ENCODE results near the gene OLFML2B. TPM values are rescaled to one million over a fixed set of nuclear protein-coding genes. Genes with fewer than 3 reads are reported as not detected.
A peak's percentile ranks its signal among the peaks of the same experiment; 100 is the strongest.

Gene OLFML2B
- total and polyA plus RNA-seq, 8 donors: 0.19 to 12.5 (median 0.47) TPM

DNA sequence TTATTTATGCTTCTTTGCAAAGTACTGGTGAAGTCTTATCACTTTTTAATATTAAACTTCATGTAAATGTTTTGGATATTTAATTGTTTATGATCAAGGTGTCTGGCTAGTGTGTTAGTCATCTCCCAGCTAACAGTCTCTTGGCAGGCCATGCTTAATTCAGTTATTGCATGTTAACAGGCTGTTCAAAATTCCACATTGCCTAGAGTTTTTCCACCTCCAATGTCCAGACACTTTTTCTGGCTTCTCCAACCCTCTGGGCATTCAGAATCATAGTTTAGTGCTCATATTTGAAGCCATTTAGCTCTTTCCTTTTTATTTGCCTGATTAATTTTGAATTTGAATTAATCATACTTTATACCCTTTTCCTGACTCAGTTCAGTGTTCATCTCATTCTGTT is 69.2 kb downstream of the OLFML2B start:
- DNase-seq: no peak
- Histone ChIP-seq H3K4me3 (no peak overlapping the region), H3K36me3 (peaks cover 0 to 9% (median 0%) of the 10 kb centered on the region in 3 donors), H3K9me3 (no peaks in the 10 kb centered on the region), H3K27ac (no peak overlapping the region), H3K4me1 (no peaks in the 10 kb centered on the region), H3K27me3 (no peaks in the 10 kb centered on the region)
- intact Hi-C loops (cut with DNase I): no loop called here
- peak in 1 of 4 donors; percentile 30 for ATAC-seq
- FAIRE-seq: no peak
- TF ChIP-seq, protein P1, sequence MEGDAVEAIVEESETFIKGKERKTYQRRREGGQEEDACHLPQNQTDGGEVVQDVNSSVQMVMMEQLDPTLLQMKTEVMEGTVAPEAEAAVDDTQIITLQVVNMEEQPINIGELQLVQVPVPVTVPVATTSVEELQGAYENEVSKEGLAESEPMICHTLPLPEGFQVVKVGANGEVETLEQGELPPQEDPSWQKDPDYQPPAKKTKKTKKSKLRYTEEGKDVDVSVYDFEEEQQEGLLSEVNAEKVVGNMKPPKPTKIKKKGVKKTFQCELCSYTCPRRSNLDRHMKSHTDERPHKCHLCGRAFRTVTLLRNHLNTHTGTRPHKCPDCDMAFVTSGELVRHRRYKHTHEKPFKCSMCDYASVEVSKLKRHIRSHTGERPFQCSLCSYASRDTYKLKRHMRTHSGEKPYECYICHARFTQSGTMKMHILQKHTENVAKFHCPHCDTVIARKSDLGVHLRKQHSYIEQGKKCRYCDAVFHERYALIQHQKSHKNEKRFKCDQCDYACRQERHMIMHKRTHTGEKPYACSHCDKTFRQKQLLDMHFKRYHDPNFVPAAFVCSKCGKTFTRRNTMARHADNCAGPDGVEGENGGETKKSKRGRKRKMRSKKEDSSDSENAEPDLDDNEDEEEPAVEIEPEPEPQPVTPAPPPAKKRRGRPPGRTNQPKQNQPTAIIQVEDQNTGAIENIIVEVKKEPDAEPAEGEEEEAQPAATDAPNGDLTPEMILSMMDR (IDR thresholded peaks at IDR 0.05): no peak

DNA sequence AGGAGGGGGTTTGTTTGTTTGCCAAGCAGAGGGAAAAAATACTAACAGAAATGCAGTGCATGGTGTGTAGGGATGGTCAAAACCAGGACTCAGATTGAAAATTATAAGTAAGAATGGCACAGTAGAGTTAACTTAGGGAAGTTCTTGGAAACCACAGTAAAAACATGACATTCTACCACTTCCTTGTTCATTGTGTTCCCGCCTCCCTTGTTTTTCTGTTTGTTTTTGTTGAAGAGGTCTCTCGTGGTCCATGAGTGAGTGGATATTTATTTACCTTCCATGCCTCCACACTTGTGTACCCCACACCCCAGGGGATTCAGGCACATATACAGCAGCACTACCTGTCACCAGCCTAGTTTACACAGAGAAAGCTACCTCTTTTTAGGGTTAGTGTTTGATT is 69.6 kb downstream of the OLFML2B start:
- Histone ChIP-seq H3K9me3 (no peaks in the 10 kb centered on the region), H3K36me3 (peaks cover 0 to 8% (median 0%) of the 10 kb centered on the region in 3 donors), H3K27me3 (no peaks in the 10 kb centered on the region), H3K27ac (no peak overlapping the region), H3K4me1 (no peaks in the 10 kb centered on the region), H3K4me3 (no peak overlapping the region)
- no peak for FAIRE-seq
- intact Hi-C loops (cut with DNase I): no loop called here
- ATAC-seq: peak in 2 of 4 donors; percentile 40 to 56
- WGBS, 2 donors: 51 to 57% methylated on average over 2 of the region's 2 CpGs
- no peak for DNase-seq
- TF ChIP-seq, protein P1 (IDR thresholded peaks at IDR 0.05): no peak

DNA sequence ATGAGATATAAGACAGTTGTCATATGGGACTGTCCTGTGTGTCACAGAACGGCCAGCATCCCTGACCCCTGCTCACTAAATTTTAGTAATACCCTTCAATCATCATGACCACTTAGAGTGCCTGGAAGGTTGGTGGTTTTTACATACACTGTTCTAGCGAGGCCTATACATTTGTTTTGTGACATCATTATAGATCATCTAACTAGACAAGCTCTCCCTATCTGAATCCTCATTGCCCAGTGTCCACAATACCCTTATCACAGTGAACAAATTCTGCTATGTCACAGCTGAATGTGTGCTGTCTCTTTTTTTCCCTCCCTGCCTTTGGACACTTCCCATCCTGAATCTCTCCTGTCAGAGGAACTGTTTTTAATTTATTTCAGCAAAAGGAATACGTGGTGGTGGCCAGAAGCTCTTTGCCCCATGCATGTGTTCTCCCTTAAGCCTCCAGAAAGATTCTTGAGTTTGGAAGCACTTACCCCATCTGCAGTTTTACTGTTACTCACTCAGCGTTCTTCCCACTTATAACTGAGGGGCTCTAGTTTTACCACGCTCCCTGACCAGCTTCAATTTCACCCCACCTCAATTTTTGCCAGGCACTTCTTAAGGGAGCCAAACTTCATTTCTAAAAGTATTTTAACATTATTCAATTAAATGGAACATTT is 70.3 kb downstream of the OLFML2B start:
- 89 to 92% methylated on average over 5 of the region's 5 CpGs for WGBS, 2 donors
- intact Hi-C loops (cut with DNase I): no loop called here
- DNase-seq (no peak), FAIRE-seq (no peak), ATAC-seq (no peak)
- H3K9me3 ChIP-seq: no peaks in the 10 kb centered on the region
- no peak overlapping the region for H3K27ac ChIP-seq
- peaks cover 0 to 1% (median 0%) of the 10 kb centered on the region in 3 donors for H3K36me3 ChIP-seq
- H3K4me1 ChIP-seq: no peaks in the 10 kb centered on the region
- H3K4me3 ChIP-seq: no peak overlapping the region
- TF ChIP-seq, protein P1 (IDR thresholded peaks at IDR 0.05): no peak
- no peaks in the 10 kb centered on the region for H3K27me3 ChIP-seq

DNA sequence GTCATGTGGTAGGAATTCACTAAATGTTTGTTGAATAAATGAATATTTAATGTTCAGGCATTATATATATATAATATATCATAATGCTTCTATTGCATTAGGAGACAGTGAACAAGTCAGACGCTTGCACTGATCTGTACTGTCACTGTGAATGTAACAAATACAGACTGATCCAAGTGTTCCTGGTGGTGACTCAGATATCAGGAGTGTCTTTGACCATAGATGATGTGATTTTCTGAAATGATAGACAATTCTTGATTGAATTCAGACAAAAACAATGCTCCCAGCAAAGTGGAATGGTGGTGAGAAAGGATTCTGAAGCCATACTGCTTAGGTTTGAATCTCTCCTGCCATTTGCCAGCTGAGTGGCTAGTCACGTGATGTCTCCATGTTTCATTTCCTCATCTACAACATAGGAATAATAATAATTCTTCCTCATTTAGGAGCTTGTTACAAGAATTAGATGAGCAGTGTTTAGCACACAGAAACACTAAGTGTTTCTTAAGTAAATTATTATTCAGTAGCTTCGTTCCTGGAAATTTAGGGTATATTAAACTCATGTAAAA is 71.0 kb downstream of the OLFML2B start:
- H3K27me3 ChIP-seq: no peaks in the 10 kb centered on the region
- H3K9me3 ChIP-seq: no peaks in the 10 kb centered on the region
- WGBS, 2 donors: 94 to 99% methylated on average over 3 of the region's 3 CpGs
- no peak for DNase-seq
- H3K36me3 ChIP-seq: no peaks in the 10 kb centered on the region
- no peak overlapping the region for H3K4me3 ChIP-seq
- peak in 1 of 4 donors; percentile 30 for ATAC-seq
- FAIRE-seq: no peak
- TF ChIP-seq, protein P1 (IDR thresholded peaks at IDR 0.05): no peak
- no peak overlapping the region for H3K27ac ChIP-seq
- intact Hi-C loops (cut with DNase I): no loop called here
- no peaks in the 10 kb centered on the region for H3K4me1 ChIP-seq

DNA sequence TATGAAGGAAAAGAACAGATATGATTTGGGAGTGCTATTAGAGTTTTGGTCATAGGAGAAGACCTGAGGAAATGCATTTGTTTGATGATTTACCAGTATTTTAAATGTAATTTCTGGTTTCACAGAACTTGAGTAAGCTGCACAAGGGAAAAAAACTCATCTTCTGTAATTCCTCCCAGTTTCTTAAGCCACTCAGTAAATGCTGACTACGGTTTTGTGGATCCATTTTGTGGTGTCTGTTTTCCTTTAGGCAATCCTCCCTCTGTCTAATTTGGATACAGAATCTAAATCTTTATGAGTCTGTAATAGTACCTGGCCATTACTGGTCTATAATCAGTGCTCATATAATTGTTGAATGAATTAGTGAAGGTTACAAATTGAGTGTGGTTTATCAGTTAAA is 72.0 kb downstream of the OLFML2B start:
- FAIRE-seq (no peak), DNase-seq (no peak), ATAC-seq (no peak)
- intact Hi-C loops (cut with DNase I): no loop called here
- WGBS, 2 donors: 92 to 100% methylated on average over 1 of the region's 1 CpG
- Histone ChIP-seq H3K27me3 (no peaks in the 10 kb centered on the region), H3K27ac (no peak overlapping the region), H3K4me3 (no peak overlapping the region), H3K9me3 (no peaks in the 10 kb centered on the region), H3K36me3 (no peaks in the 10 kb centered on the region), H3K4me1 (no peaks in the 10 kb centered on the region)
- TF ChIP-seq, protein P1 (IDR thresholded peaks at IDR 0.05): no peak
